GM13976 (cell line): ENCODE data around the gene ASXL2.

ENCODE experiments used
- DNase-seq: peaks from one replicate; pipeline ENCODE4 v3.0.0; 2012; ENCODE audit warnings: low spot score
- in situ Hi-C: fragments of 300-500 bp; cut with MboI; formaldehyde crosslinking; loops from one replicate; pipeline ENCODE4 v1.12.0; 2022; ENCODE audit warnings: low sequenced_read_pairs, mixed read lengths, inconsistent platforms; ENCODE audit not compliant: unreplicated experiment
- TF ChIP-seq, protein P1 (sequence below): IDR thresholded peaks from 2 replicates; pipeline ENCODE4 v1.5.1; 2012; ENCODE audit warnings: borderline replicate concordance, mild to moderate bottlenecking; ENCODE audit not compliant: insufficient read depth; ENCODE audit errors: extremely low read depth, missing control alignments, control extremely low read depth

Gene ASXL2

GRCh38 chr2:25814681-25815080 is 63.6 kb downstream of the ASXL2 start:
- TF ChIP-seq, protein P1, sequence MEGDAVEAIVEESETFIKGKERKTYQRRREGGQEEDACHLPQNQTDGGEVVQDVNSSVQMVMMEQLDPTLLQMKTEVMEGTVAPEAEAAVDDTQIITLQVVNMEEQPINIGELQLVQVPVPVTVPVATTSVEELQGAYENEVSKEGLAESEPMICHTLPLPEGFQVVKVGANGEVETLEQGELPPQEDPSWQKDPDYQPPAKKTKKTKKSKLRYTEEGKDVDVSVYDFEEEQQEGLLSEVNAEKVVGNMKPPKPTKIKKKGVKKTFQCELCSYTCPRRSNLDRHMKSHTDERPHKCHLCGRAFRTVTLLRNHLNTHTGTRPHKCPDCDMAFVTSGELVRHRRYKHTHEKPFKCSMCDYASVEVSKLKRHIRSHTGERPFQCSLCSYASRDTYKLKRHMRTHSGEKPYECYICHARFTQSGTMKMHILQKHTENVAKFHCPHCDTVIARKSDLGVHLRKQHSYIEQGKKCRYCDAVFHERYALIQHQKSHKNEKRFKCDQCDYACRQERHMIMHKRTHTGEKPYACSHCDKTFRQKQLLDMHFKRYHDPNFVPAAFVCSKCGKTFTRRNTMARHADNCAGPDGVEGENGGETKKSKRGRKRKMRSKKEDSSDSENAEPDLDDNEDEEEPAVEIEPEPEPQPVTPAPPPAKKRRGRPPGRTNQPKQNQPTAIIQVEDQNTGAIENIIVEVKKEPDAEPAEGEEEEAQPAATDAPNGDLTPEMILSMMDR: no peak
- in situ Hi-C loops: no loop called here
- no peak for DNase-seq

DNA sequence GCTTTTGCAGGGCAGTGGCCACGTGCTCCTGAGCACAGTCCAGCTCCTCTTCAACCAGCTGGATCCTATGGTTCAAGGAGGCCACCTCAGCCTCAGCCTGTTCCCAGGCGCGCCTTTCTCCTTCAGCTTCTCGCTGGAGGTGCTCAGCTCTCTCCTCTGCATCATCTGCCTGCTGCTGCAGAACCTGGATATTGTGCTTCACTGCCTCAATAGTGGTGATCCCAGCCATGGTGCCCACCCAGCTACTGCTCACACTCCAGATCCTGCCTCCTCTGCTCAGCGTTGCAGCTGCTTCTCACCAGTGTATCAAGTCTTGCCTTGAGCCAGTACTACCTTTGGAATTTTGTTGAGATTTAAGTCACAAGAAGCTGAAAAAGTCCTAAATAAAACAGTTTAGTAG is 67.9 kb downstream of the ASXL2 start:
- DNase-seq: no peak
- TF ChIP-seq, protein P1: no peak
- in situ Hi-C loops: no loop called here

DNA sequence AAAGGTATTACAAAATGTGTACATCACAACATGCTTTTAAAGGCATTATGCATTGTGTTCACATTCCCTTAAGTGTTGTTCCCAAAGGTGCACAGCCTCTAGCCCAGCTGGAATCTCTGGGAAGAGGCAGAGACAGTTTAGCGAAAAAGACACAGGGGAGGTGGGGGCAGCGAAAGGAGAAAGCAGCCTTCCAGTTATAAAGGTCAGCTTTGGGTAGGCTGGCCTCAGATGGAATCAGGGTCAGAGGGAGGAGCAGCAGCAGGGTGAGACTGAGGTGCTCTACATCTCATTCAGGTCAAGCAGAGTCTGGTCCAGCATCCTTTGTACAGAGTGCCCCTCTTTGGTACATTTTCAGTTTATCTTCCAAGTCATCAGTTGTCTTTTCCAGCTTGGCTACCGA is 68.6 kb downstream of the ASXL2 start:
- in situ Hi-C loops: no loop called here
- TF ChIP-seq, protein P1: no peak

DNA sequence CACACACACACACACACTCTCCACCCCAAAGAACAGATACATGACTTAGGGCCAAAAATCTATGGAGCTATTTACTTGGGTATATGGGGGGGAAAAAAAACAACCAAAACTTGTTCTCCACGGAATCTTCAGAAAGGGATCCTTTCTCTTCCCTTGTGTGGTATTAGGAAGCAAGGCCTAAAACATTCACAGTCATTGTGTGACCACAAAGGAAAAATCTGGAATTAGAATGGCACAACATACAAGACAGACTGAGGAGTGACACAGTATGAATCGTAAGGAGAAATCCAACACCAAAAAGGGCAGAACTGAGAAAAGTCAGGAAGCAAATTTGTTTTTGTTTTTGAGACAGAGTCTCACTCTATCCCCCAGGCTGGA is 70.3 kb downstream of the ASXL2 start:
- TF ChIP-seq, protein P1: no peak
- no peak for DNase-seq
- in situ Hi-C loops: no loop called here

More for the DNA sequence above, 68.6 kb downstream of the ASXL2 start:
- DNase-seq: no peak

- DNase-seq: no peak
- in situ Hi-C loops: no loop called here
- TF ChIP-seq, protein P1: no peak
Measured at GRCh38 chr2:25806941-25807340, 71.3 kb downstream of the ASXL2 start.

DNA sequence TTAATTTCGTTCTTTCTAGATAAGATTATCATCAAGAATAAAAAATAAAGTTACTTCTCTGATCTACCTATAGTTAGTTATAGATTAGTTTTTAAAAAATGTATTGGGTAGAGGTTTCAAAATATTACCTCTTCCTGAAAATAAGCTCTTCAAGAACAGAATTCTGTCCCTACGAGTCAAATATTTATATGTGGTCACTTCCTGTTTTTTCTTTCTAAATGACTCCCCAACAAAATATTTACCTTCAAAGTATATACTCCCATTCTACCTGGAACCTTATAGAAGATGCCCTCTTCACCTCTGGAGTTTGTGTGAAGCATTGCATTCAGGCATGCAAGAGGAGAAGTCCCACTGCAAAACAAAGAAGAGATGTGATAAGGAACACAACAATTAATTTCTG is 72.3 kb downstream of the ASXL2 start:
- no peak for DNase-seq
- in situ Hi-C loops: no loop called here
- TF ChIP-seq, protein P1: no peak

DNA sequence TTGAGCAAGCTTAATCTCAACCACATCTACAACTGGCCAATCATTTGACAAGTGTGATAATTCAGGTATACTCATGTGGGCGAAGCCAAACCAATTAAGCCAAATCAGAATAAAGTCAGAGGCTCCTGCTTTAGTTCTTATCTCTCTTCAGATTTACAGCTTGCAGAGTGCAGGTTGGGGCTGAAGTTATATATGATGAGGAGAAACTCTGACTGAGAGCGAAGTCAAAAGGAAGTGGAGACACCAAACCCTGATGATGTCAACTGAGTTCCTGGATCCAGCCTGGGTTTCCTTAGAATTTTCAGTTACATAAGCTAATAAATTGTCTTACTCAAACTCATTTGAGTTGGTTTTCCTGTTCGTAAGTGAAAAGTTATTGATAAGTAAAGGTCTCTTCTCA is 73.9 kb downstream of the ASXL2 start:
- no peak for DNase-seq
- TF ChIP-seq, protein P1: no peak
- in situ Hi-C loops: no loop called here
